Measurements from ENCODE around the gene RHOF.

The RHOF gene

GRCh38 chr12:121740847-121741246 lies 52.6 kb downstream of the RHOF start:
- no peak for DNase-seq

DNA sequence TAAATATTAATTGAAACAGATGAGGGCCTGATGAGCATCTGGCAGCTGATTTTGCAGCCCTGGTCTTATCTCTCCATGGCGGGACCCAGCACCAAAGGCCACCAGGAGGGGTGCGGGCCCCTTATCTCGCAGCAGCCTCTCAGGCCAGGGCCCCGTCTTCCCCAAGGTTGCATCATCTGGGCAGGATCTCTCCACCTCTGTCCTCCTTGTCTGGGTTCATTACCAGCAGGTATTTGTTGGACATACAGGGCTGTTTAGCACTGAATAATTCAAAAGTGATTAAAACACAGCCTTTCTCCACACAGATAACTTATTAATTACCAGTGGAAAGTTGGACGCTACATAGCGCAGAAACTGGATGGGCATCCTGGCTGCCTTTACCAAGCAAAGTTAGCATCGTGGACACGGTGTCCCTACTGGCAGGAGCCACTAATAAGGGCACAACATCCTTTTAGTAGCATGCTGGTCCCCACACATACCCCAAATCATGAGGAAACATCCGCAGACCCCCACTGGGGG lies 55.1 kb downstream of the RHOF start:
- no peak for DNase-seq

GRCh38 chr12:121733849-121734248 lies 59.6 kb downstream of the RHOF start:
- DNase-seq = no peak

DNA sequence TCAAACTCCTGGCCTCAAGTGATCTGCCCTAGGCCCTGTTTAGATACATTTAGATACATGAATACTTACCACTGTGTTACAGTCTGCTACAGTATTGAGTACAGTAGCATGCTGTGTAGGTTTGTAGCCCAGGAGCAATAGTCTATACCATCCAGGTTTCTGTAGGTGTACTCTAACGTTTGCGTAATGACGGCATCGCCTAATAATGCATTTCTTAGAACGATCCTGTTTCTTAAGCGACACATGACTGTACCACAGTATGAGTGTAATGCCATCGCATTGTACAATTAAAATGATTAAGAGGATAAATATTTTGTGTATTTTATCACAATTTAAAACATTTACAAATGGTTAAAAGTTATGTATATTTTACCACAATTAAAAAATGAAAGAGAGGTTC lies 62.0 kb downstream of the RHOF start:
- DNase-seq = no peak

DNA sequence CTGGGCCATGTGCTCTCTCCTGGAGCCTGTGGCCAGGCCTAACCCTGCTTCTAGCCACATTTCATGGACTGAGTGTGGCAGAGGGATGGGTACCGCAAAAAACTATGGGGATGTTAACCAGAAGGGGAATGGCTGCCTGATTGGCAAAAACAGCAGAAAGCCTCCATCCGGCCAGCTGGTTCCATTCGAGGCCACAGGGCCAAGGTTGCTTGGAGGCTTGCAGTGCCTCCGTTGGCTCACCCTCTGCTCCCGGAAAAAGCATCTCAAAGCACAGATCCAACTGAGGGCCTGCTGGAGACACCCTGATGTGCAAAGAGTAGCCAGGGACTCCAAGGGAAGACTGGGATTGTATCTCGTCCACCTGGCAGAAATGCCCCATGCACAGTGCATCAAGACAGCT lies 64.5 kb downstream of the RHOF start:
- no peak for DNase-seq
